ENCODE measurements around the gene MGAT4C.

Gene MGAT4C

DNA sequence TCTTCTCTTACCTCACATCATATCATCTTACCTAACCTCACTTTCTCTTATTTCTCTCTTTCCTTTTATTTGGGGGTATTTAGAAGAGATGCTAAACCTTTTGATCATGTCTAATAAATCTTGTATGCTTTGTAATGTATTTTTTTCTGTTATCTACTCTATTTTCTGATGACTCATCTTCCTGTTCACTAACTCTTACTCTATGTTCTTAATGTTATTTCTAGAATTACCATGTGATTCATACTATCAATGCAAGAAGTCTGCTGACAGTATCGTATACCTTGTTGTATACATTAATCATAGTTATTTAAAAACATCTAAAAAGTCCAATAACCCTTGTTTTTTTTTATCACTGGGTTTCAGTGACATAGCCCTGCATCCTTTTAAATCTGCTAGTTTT, 62.3 kb downstream of the MGAT4C start:
- no peak for DNase-seq
- TF ChIP-seq POLR2A (IDR thresholded peaks at IDR 0.05; ENCODE audit: low read length) = no peak

DNA sequence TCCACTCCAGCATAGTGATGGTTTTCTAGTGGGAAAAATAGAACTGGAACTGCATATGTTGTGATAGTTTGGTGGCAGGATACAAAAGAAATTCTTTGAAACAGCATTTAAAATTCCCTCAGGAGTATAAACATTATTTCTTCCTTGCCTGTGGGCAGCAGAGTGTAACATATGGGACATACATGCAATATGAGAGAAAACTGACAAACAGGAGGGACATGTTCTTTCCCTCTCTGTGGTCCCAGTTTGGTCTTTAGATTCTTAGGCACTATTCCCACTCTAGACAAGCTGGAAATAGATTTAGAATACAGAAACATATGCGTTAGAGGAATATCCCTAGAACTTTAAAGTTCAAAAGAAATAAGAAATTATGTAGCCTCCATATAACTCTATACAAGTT, 68.0 kb downstream of the MGAT4C start:
- no peak for DNase-seq

DNA sequence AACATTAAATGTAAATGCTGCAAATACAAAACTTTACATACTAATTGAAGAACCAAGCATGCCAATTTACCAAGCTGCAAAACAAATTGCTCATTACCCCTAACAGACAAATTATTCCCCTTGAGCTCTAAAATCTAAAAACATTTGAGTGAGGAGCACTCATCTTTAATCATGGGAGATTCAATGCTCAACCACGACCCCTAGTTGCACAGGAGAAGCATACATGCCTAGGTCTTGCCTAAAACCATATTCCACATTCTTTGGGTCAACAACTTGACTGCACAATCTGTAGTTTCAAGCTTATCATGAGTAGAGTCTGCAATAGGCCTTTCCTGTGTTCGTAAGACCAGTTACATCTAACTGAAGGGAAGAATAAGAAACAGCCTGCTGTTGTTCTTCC, 69.7 kb downstream of the MGAT4C start:
- no peak for TF ChIP-seq GATA1 (IDR thresholded peaks at IDR 0.05; ENCODE audit: low read depth, low read length)
- no peak for TF ChIP-seq POLR2A (IDR thresholded peaks at IDR 0.05; ENCODE audit: low read length)
- no peak for DNase-seq

More for the DNA sequence above, 68.0 kb downstream of the MGAT4C start:
- no peak for TF ChIP-seq POLR2A (IDR thresholded peaks at IDR 0.05; ENCODE audit: low read length)
- TF ChIP-seq GATA1 (IDR thresholded peaks at IDR 0.05; ENCODE audit: low read depth, low read length) = no peak

DNA sequence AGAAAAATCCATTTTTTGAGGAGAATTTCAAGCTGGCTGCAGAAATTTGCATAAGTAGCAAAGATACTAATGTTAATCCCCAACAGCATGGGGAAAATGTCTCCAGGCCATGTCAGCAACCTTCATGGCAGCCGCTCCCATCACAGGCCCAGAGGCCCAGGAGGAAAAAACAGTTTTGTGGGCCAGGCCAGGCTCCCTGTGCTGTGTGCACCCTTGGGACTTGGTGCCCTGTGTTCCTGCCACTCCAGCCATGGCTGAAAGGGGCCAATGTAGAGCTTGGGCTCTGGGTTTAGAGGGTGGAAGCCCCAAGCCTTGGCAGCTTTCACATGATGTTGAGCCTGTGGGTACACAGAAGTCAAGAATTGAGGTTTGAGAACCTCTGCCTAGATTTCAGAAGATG, 76.3 kb downstream of the MGAT4C start:
- TF ChIP-seq GATA1 (IDR thresholded peaks at IDR 0.05; ENCODE audit: low read depth, low read length) = no peak
- TF ChIP-seq POLR2A (IDR thresholded peaks at IDR 0.05; ENCODE audit: low read length) = no peak
- no peak for DNase-seq

DNA sequence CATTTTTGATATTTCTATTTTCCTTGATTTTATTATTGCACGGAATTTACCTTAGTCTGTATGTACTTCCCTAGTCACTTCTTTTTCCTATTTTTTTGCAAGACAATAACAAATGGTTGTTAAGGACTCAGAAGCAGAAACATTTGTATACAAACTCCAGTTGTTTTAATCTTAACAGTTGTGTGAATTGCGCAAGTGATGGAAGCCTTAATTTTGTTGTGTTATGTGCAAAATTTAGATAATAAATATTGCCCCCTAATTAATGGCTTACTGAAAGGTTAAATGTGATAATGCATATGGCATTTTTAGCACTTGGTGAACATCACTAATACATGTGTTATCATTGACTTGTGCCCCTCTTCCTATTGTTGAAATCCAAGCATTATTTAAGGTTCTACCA, 82.0 kb downstream of the MGAT4C start:
- no peak for DNase-seq
- TF ChIP-seq GATA1 (IDR thresholded peaks at IDR 0.05; ENCODE audit: low read depth, low read length) (no peak), POLR2A (IDR thresholded peaks at IDR 0.05; ENCODE audit: low read length) (no peak)

DNA sequence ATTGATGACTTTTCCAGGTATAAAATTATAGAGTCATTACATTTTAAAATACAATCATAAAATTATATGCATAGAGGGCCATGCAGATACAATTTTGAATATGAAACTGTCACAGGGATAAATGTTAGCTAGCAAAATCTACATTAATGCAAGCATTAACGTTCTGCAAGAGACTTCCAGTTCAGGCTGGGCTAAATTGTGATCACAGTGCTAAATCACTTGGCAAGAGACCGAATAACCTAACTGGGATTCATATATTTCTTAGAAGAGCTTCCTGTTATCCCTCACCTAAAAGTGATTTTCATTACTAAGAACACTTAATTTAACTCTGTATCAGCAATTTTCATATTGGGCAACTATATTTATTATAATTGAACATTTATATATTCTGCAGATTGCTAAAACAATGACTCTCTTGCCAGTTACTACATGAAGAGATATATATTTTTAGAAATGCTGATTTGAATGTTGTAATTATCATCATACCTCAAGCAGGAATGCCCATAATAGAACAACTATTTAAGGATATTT, 83.2 kb downstream of the MGAT4C start:
- DNase-seq = no peak
- TF ChIP-seq GATA1 (IDR thresholded peaks at IDR 0.05; ENCODE audit: low read depth, low read length) = no peak
- no peak for TF ChIP-seq POLR2A (IDR thresholded peaks at IDR 0.05; ENCODE audit: low read length)

DNA sequence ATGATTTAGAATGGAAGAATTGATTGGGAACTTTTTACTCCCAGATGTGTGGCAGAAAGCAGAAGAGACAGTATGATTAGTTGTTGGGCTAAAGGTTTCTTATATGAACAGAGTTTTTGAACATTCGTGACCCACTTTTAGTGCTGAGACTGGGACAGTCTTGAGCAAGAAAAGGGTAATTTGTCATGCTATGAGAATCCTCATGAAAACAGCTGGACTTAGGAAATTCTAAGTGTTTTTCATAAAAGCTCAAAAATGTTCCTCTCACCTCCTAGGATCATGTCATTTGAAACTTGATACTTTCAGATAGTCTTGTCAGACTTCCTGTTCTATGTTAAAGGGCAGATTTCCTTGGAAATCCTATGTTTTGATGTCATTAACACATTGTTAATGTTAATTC, 86.1 kb downstream of the MGAT4C start:
- no peak for DNase-seq
- TF ChIP-seq GATA1 (IDR thresholded peaks at IDR 0.05; ENCODE audit: low read depth, low read length) (no peak), POLR2A (IDR thresholded peaks at IDR 0.05; ENCODE audit: low read length) (no peak)

DNA sequence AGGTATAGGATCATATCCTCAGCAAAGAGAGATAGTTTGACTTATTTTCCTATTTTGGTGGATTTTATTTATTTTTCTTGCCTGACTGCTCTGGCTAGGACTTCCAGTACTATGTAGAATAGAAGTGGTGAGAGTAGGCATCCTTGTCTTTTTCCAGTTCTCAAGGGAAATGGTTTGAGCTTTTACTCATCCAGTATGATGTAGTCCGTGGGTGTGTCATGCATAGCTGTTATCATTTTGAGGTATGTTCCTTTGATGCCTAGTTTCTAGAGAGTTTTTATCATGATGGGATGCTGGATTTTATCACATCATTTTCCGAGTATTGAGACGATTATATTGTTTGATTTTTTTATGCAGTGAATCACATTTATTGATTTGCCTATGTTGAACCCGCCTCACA, 97.2 kb downstream of the MGAT4C start:
- no peak for DNase-seq
- TF ChIP-seq POLR2A (IDR thresholded peaks at IDR 0.05; ENCODE audit: low read length) (no peak), GATA1 (IDR thresholded peaks at IDR 0.05; ENCODE audit: low read depth, low read length) (no peak)

DNA sequence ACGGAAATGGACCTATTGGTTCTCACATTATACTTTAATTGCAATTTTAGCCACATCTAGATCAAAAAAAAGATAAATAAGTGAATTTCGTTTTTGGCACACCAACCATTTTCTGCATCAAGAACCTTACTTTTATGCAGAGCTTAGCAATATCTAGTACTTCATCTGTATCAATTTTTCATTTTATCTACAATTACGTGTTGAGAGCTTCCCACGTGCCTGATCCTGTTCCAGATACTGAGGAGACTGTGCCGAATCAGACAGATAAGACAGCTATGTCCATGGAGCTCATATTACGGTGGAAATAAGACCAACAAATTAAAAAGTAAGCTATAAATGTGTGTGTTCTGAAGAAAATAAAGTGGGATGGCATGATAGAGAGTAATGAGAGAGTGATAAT, 101.6 kb downstream of the MGAT4C start:
- TF ChIP-seq POLR2A (IDR thresholded peaks at IDR 0.05; ENCODE audit: low read length) = no peak
- no peak for TF ChIP-seq GATA1 (IDR thresholded peaks at IDR 0.05; ENCODE audit: low read depth, low read length)
- no peak for DNase-seq

DNA sequence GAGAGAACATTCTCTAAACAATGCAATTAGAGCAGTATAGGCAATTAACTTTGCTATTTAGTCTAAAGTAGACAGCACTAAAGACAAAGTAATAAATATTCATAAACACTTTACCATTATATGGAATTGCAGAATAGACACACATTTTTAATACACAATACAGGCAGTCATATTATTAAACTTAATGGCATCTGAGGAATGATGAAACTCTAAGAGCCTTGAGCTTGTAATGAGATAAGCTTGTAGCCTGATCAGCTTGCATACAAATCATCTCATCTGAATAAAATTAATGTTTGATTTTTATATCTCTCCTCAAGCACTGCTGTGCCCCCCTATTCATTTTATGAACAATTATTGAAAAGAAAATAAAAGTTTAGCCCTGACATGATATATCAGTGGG, 107.6 kb downstream of the MGAT4C start:
- no peak for TF ChIP-seq POLR2A (IDR thresholded peaks at IDR 0.05; ENCODE audit: low read length)
- no peak for TF ChIP-seq GATA1 (IDR thresholded peaks at IDR 0.05; ENCODE audit: low read depth, low read length)
- DNase-seq = no peak

DNA sequence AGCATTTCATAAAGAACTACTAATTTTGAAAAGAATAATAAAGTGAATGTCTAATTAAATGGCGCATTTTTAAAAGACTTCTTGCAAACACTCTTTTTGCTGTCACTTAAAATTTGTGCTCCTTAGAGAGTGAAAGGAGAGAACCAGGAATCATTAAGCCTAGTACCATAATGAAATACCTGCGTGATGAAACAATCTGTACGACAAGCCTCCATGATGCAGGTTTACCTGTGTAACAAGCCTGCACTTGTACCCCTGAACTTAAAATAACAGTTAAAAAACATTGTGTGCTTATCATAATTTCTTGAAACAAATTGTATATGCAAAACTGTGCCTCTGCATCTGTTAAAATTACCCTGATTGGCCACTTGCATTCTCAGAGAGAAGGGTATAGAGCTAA, 108.1 kb downstream of the MGAT4C start:
- DNase-seq = no peak
- TF ChIP-seq GATA1 (IDR thresholded peaks at IDR 0.05; ENCODE audit: low read depth, low read length) (no peak), POLR2A (IDR thresholded peaks at IDR 0.05; ENCODE audit: low read length) (no peak)

DNA sequence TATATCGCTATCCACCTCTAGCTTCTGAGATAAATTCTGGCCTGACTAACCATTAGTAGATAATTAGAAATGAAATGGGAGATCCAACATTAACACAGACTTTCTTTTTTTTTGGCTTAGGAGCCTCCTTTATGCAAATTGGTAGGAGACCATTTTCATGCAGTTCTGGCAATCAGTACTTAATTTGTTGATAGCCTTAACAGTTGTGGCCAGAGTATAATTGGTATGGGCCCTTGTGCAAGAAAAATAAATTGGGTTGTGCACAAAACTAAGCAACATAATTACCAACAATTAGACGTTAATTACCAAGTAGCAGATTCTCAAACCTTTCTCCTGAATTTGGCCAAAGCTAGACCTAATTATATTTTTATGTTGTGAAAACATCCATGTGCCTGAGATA, 111.0 kb downstream of the MGAT4C start:
- DNase-seq = no peak
- TF ChIP-seq POLR2A (IDR thresholded peaks at IDR 0.05; ENCODE audit: low read length) (no peak), GATA1 (IDR thresholded peaks at IDR 0.05; ENCODE audit: low read depth, low read length) (no peak)

DNA sequence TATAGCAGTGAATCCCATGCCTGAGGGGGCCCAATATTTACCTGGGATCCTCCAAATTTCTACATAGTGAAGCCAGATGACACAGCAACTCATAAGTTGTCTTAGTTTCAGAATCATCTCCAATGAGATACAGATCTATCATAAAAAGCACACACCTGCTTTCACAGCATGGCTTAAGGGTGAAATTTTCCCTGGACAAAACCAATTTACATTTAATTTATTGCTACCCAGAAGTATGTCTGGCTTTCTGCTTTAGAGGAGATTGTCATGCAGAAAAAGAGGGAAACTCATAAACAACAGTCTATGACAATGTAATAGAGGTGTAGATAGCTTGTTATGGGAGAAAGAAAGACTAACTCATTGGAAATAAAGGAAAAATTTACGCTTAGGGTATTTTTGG, 113.0 kb downstream of the MGAT4C start:
- no peak for DNase-seq
- TF ChIP-seq GATA1 (IDR thresholded peaks at IDR 0.05; ENCODE audit: low read depth, low read length) (no peak), POLR2A (IDR thresholded peaks at IDR 0.05; ENCODE audit: low read length) (no peak)

DNA sequence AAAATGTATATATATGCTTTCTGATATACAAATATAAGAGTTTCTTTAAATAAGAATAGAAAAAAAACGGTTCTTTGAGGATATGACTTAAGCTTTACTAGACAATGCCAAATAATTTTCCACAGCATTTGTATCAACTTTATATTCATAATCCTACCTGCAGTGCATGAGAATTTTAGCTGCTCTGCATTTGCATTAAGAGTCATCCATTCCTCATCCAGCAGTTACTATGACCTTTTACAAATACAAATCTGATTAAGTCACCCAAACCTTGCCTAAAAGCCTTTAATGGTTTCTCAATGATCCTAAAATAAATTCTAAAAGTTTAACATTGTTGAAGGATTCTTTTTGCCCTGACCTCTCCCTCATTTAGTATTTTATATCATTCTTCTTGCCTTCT, 116.5 kb downstream of the MGAT4C start:
- DNase-seq = no peak
- no peak for TF ChIP-seq POLR2A (IDR thresholded peaks at IDR 0.05; ENCODE audit: low read length)
- TF ChIP-seq GATA1 (IDR thresholded peaks at IDR 0.05; ENCODE audit: low read depth, low read length) = no peak

DNA sequence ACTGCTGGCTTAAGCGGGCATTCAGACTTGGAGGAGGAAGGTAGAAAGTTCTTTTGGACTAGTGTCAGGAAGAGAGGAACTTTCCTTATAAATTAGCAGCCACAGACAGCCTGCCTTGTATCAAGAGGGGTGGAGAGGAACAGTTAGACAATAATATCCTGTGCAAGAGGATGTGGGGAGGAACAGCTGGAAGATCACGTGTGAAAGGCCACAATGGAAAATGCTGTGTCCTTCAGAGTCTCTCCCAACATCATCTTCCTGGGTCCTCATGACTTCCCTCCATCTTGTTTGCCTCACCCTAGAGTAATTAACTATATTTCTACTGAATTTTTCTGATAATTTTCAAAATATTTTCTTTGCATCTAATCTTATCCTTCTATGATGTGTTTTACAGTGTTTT, 117.4 kb downstream of the MGAT4C start:
- no peak for DNase-seq
- TF ChIP-seq GATA1 (IDR thresholded peaks at IDR 0.05; ENCODE audit: low read depth, low read length) (no peak), POLR2A (IDR thresholded peaks at IDR 0.05; ENCODE audit: low read length) (no peak)

DNA sequence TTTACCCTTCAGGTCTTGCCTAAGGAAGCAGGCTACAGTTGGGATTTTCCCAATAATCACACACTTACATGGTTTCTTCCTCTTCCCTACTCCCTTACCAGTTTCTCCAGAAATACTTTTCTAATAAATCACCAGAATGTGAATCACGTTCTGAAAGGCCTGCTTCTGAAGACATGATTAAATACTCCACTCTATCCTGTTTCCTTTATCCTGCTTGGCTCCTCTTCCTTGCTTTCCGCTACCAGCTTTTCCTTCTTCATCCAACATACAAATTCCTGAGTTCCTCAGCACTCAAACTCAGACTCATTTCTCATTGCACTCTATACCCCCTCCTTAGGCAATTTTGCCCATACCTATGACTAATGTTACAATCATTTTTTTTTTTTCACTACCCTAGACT, 118.3 kb downstream of the MGAT4C start:
- TF ChIP-seq POLR2A (IDR thresholded peaks at IDR 0.05; ENCODE audit: low read length) = no peak
- TF ChIP-seq GATA1 (IDR thresholded peaks at IDR 0.05; ENCODE audit: low read depth, low read length) = no peak
- no peak for DNase-seq

All from erythroblast (primary cell).